Measurements from ENCODE around the gene ARL8B. TPM values are rescaled to one million over a fixed set of nuclear protein-coding genes. Genes with fewer than 3 reads are reported as not detected.

The ARL8B gene
- total and polyA plus RNA-seq, 9 donors: 27.1 to 70.6 (median 49.8) TPM

- WGBS, 3 donors: 55 to 65% (median 65%) methylated on average over 4 of the region's 4 CpGs
- H3K36me3 ChIP-seq: no peaks in the 10 kb centered on the region
- TF ChIP-seq POLR2A (IDR thresholded peaks at IDR 0.05) (no peak), CTCF (IDR thresholded peaks at IDR 0.05) (no peak), EP300 (IDR thresholded peaks at IDR 0.05) (no peak)
- intact Hi-C loops (cut with DNase I): no loop called here
- DNase-seq: no peak
- no peak overlapping the region for H3K4me3 ChIP-seq
- no peaks in the 10 kb centered on the region for H3K9me3 ChIP-seq
- peaks cover 1% of the 10 kb centered on the region for H3K4me1 ChIP-seq (ENCODE audit: insufficient read depth)
- no peaks in the 10 kb centered on the region for H3K27me3 ChIP-seq
- no peak overlapping the region for H3K27ac ChIP-seq
These were observed 34.9 kb upstream of the ARL8B start for GRCh38 chr3:5087209-5087608.

- Histone ChIP-seq H3K27me3 (no peaks in the 10 kb centered on the region), H3K36me3 (no peaks in the 10 kb centered on the region), H3K4me1 (ENCODE audit: insufficient read depth) (peaks cover 1% of the 10 kb centered on the region), H3K27ac (no peak overlapping the region), H3K4me3 (no peak overlapping the region), H3K9me3 (no peaks in the 10 kb centered on the region)
- 71 to 80% (median 76%) methylated on average over 5 of the region's 5 CpGs for WGBS, 3 donors
- intact Hi-C loops (cut with DNase I): no loop called here
- TF ChIP-seq CTCF (IDR thresholded peaks at IDR 0.05) (no peak), EP300 (IDR thresholded peaks at IDR 0.05) (no peak)
- no peak for DNase-seq
These were observed 31.9 kb upstream of the ARL8B start for GRCh38 chr3:5090197-5090596.

GRCh38 chr3:5092018-5092417, 30.1 kb upstream of the ARL8B start:
- no peak for DNase-seq
- no peaks in the 10 kb centered on the region for H3K9me3 ChIP-seq
- H3K27ac ChIP-seq: no peak overlapping the region
- WGBS, 3 donors: 90% methylated on average over 1 of the region's 1 CpG
- TF ChIP-seq EP300 (IDR thresholded peaks at IDR 0.05) (no peak), POLR2A (IDR thresholded peaks at IDR 0.05) (no peak), CTCF (IDR thresholded peaks at IDR 0.05) (no peak)
- no peak overlapping the region for H3K4me3 ChIP-seq
- intact Hi-C loops (cut with DNase I): no loop called here
- no peaks in the 10 kb centered on the region for H3K4me1 ChIP-seq (ENCODE audit: insufficient read depth)
- no peaks in the 10 kb centered on the region for H3K27me3 ChIP-seq
- H3K36me3 ChIP-seq: no peaks in the 10 kb centered on the region

GRCh38 chr3:5093731-5094130, 28.4 kb upstream of the ARL8B start:
- 42 to 46% (median 42%) methylated on average over 2 of the region's 2 CpGs for WGBS, 3 donors
- no peak for TF ChIP-seq POLR2A (IDR thresholded peaks at IDR 0.05)
- no peak for TF ChIP-seq EP300 (IDR thresholded peaks at IDR 0.05)
- no peak for TF ChIP-seq CTCF (IDR thresholded peaks at IDR 0.05)

GRCh38 chr3:5095886-5096285, 26.2 kb upstream of the ARL8B start:
- peak; percentile 64 to 81 (median 74) for DNase-seq
- intact Hi-C loops (cut with DNase I): no loop called here
- WGBS, 3 donors: 0 to 2% (median 0%) methylated on average over 18 to 34 of the region's 34 CpGs
- peak overlapping the region; percentile 26 for H3K4me3 ChIP-seq
- no peak overlapping the region for H3K27ac ChIP-seq
- H3K27me3 ChIP-seq: no peaks in the 10 kb centered on the region
- H3K36me3 ChIP-seq: no peaks in the 10 kb centered on the region
- H3K4me1 ChIP-seq (ENCODE audit: insufficient read depth): no peaks in the 10 kb centered on the region
- TF ChIP-seq POLR2A (IDR thresholded peaks at IDR 0.05): no peak
- peak in 1 of 3 donors; percentile 44 for TF ChIP-seq CTCF (IDR thresholded peaks at IDR 0.05)
- TF ChIP-seq EP300 (IDR thresholded peaks at IDR 0.05): no peak
- H3K9me3 ChIP-seq: no peaks in the 10 kb centered on the region

More at GRCh38 chr3:5093731-5094130, 28.4 kb upstream of the ARL8B start:
- H3K4me3 ChIP-seq: no peak overlapping the region
- intact Hi-C loops (cut with DNase I): no loop called here
- no peaks in the 10 kb centered on the region for H3K36me3 ChIP-seq
- no peaks in the 10 kb centered on the region for H3K9me3 ChIP-seq
- H3K27ac ChIP-seq: no peak overlapping the region
- no peaks in the 10 kb centered on the region for H3K4me1 ChIP-seq (ENCODE audit: insufficient read depth)
- DNase-seq: no peak
- H3K27me3 ChIP-seq: no peaks in the 10 kb centered on the region

Data from ovary (tissue), 9 donors.